Stimulated activated CD8-positive, alpha-beta memory T cell treated with anti-CD3 and anti-CD28 coated beads, Interleukin-4, amount 100 ng/mL, for 24 hours (primary cell): Measurements from ENCODE around the gene EEF1G.
"Not testable (repeated sequence)": the region's sequence is repeated elsewhere in the genome, so short reads cannot be mapped to it uniquely, and the experiment has no call there.

Experiments used
- DNase-seq: peaks from one replicate; pipeline ENCODE4 v3.0.0-alpha.2; 2020; ENCODE audit warnings: low read depth

The EEF1G gene

GRCh38 chr11:62603776-62604299 lies 30.1 kb upstream of the EEF1G start:
- DNase-seq, result no peak

- DNase-seq, result no peak
These were observed 29.3 kb upstream of the EEF1G start for GRCh38 chr11:62603072-62603408.

- peak; percentile 27 for DNase-seq
These were observed 28.7 kb upstream of the EEF1G start for GRCh38 chr11:62602141-62603071.

- peak; percentile 99 for DNase-seq
These were observed 27.9 kb upstream of the EEF1G start, which contains the start of gene MTA2 for GRCh38 chr11:62601372-62602140. Gene MTA2 (minus strand): TSS chr11:62601865. CDS start chr11:62601450, 415 bp downstream.

GRCh38 chr11:62601122-62601371 lies 27.4 kb upstream of the EEF1G start:
- DNase-seq, result peak; percentile 45

GRCh38 chr11:62600367-62601121 lies 26.9 kb upstream of the EEF1G start:
- no peak for DNase-seq

GRCh38 chr11:62599901-62600300 lies 26.2 kb upstream of the EEF1G start:
- DNase-seq, result no peak

- peak; percentile 92 for DNase-seq
These were observed 25.5 kb upstream of the EEF1G start for GRCh38 chr11:62599069-62599696.

GRCh38 chr11:62595124-62595523 lies 21.4 kb upstream of the EEF1G start:
- no peak for DNase-seq

- peak; percentile 62 for DNase-seq
These were observed 19.8 kb upstream of the EEF1G start for GRCh38 chr11:62593434-62594044.

- no peak for DNase-seq
These were observed 19.3 kb upstream of the EEF1G start for GRCh38 chr11:62592989-62593421.

- no peak for DNase-seq
These were observed 18.6 kb upstream of the EEF1G start for GRCh38 chr11:62592146-62592815.

- DNase-seq, result peak; percentile 90
These were observed 17.9 kb upstream of the EEF1G start, which contains the start of gene TUT1 for GRCh38 chr11:62591448-62592145. Gene TUT1 (minus strand): TSS chr11:62591523. CDS start chr11:62591485, 38 bp downstream.

- no peak for DNase-seq
These were observed 15.4 kb upstream of the EEF1G start for GRCh38 chr11:62588966-62589637.

GRCh38 chr11:62585356-62585755 lies 11.7 kb upstream of the EEF1G start:
- not testable (repeated sequence) for DNase-seq

- not testable (repeated sequence) for DNase-seq
These were observed 8.0 kb upstream of the EEF1G start for GRCh38 chr11:62581735-62582134.

- no peak for DNase-seq
These were observed 7.4 kb upstream of the EEF1G start for GRCh38 chr11:62580959-62581715.

- DNase-seq, result no peak
These were observed 5.6 kb upstream of the EEF1G start for GRCh38 chr11:62579252-62579651.

- no peak for DNase-seq
These were observed 4.8 kb upstream of the EEF1G start for GRCh38 chr11:62578541-62578940.
